WTC11 (cell line): ENCODE data around the gene KICS2. TPM values are rescaled to one million over a fixed set of nuclear protein-coding genes. Genes with fewer than 3 reads are reported as not detected.

Experiments
- ATAC-seq: fragments of 200-7000 bp; cut with Tn5 transposase; 2 replicates; pipeline ENCODE4 v1.10.0; 2021; ENCODE audit warnings: mild to moderate bottlenecking, moderate library complexity
- CTCF ChIA-PET: fragments of 300-600 bp; sonication (Branson Sonifier 250); formaldehyde crosslinking; loops from one replicate; lab custom pipeline; 2021; ENCODE audit warnings: antibody characterized with exemption; lab: Charles Lee
- POLR2A ChIA-PET: fragments of 350-600 bp; sonication (Branson Sonifier 250); formaldehyde crosslinking; loops from one replicate; lab custom pipeline; 2021; ENCODE audit warnings: antibody characterized with exemption; lab: Charles Lee
- DNase-seq: peaks from one replicate; pipeline ENCODE4 v3.0.0; 2021; ENCODE audit warnings: low spot score
- H3K27ac Mint-ChIP-seq: 2 replicates; pipeline ENCODE4 v1.8.0; 2021; ENCODE audit warnings: mixed read lengths
- H3K27me3 Mint-ChIP-seq: 2 replicates; pipeline ENCODE4 v1.8.0; 2021; ENCODE audit warnings: low read depth, mild to moderate bottlenecking, moderate library complexity, mixed read lengths
- H3K36me3 Mint-ChIP-seq: 2 replicates; pipeline ENCODE4 v1.8.0; 2021; ENCODE audit warnings: mixed read lengths
- H3K4me1 Mint-ChIP-seq: 2 replicates; pipeline ENCODE4 v1.8.0; 2022; ENCODE audit warnings: mixed read lengths
- H3K4me3 Mint-ChIP-seq: 2 replicates; pipeline ENCODE4 v1.8.0; 2021; ENCODE audit warnings: mild to moderate bottlenecking, moderate library complexity, mixed read lengths
- H3K9me3 Mint-ChIP-seq: 2 replicates; pipeline ENCODE4 v1.8.0; 2021; ENCODE audit warnings: mixed read lengths
- AR ChIP-seq: fragments of 250-450 bp; sonication (Bioruptor Pico); IDR thresholded peaks from 2 replicates; pipeline ENCODE4 v1.9.0; 2021; ENCODE audit warnings: mild to moderate bottlenecking
- ATF1 ChIP-seq: sonication (generic); formaldehyde crosslinking; IDR thresholded peaks from 2 replicates; pipeline ENCODE4 v1.8.1; 2023; ENCODE audit warnings: mild to moderate bottlenecking, moderate library complexity, missing genetic modification reagents
- ATF2 ChIP-seq: sonication (generic); formaldehyde crosslinking; IDR thresholded peaks from 2 replicates; pipeline ENCODE4 v1.8.1; 2022; ENCODE audit warnings: low read depth, missing genetic modification reagents, borderline replicate concordance
- ATF6 ChIP-seq: sonication (generic); formaldehyde crosslinking; IDR thresholded peaks from 2 replicates; pipeline ENCODE4 v1.8.1; 2023; ENCODE audit warnings: mild to moderate bottlenecking, missing genetic modification reagents
- CDX4 ChIP-seq: fragments of 250-450 bp; sonication (Bioruptor Pico); IDR thresholded peaks from 2 replicates; pipeline ENCODE4 v1.9.0; 2021; ENCODE audit warnings: moderate library complexity, mild to moderate bottlenecking, inconsistent platforms, borderline replicate concordance
- ERG ChIP-seq: fragments of 250-450 bp; sonication (Bioruptor Pico); IDR thresholded peaks from 2 replicates; pipeline ENCODE4 v1.8.0; 2021; ENCODE audit warnings: mild to moderate bottlenecking
- ESRRA ChIP-seq: sonication (generic); formaldehyde crosslinking; IDR thresholded peaks from 2 replicates; pipeline ENCODE4 v1.8.1; 2022; ENCODE audit warnings: mild to moderate bottlenecking, missing genetic modification reagents, borderline replicate concordance
- ETV6 ChIP-seq: sonication (generic); formaldehyde crosslinking; IDR thresholded peaks from 2 replicates; pipeline ENCODE4 v1.8.1; 2022; ENCODE audit warnings: mild to moderate bottlenecking, missing genetic modification reagents
- FOXP1 ChIP-seq: sonication (generic); formaldehyde crosslinking; IDR thresholded peaks from 2 replicates; pipeline ENCODE4 v1.8.0; 2022; ENCODE audit warnings: missing genetic modification reagents, mild to moderate bottlenecking, moderate library complexity, borderline replicate concordance
- FOXP4 ChIP-seq: sonication (generic); formaldehyde crosslinking; IDR thresholded peaks from 2 replicates; pipeline ENCODE4 v1.8.0; 2022; ENCODE audit warnings: mild to moderate bottlenecking, missing genetic modification reagents
- NFYB ChIP-seq: sonication (generic); formaldehyde crosslinking; conservative IDR thresholded peaks from 2 replicates; pipeline ENCODE4 v1.8.0; 2022; ENCODE audit warnings: low read depth, missing genetic modification reagents
- NR3C1 ChIP-seq: sonication (generic); formaldehyde crosslinking; conservative IDR thresholded peaks from 2 replicates; pipeline ENCODE4 v1.8.1; 2023; ENCODE audit warnings: low read depth, mild to moderate bottlenecking, missing genetic modification reagents
- TCF7 ChIP-seq: sonication (generic); formaldehyde crosslinking; IDR thresholded peaks from 2 replicates; pipeline ENCODE4 v1.8.0; 2022; ENCODE audit warnings: mild to moderate bottlenecking, low read depth, missing genetic modification reagents, moderate library complexity
- TP53 ChIP-seq: sonication (generic); formaldehyde crosslinking; IDR thresholded peaks from 2 replicates; pipeline ENCODE4 v1.8.1; 2023; ENCODE audit warnings: mild to moderate bottlenecking, missing genetic modification reagents
- ZNF263 ChIP-seq: sonication (generic); formaldehyde crosslinking; IDR thresholded peaks from 2 replicates; pipeline ENCODE4 v1.8.1; 2022; ENCODE audit warnings: low read depth, mild to moderate bottlenecking, moderate library complexity, missing genetic modification reagents
- ZNF317 ChIP-seq: sonication (generic); formaldehyde crosslinking; IDR thresholded peaks from 2 replicates; pipeline ENCODE4 v1.8.1; 2023; ENCODE audit warnings: low read depth, mild to moderate bottlenecking, moderate library complexity, missing genetic modification reagents, borderline replicate concordance
- ZNF532 ChIP-seq: fragments of 250-450 bp; sonication (Bioruptor Pico); IDR thresholded peaks from 2 replicates; pipeline ENCODE4 v1.9.0; 2021; ENCODE audit warnings: mild to moderate bottlenecking, borderline replicate concordance
- total RNA-seq: library from RNA; stranded (reverse); gene quantifications from 3 replicates; pipeline ENCODE4 v1.2.3, GENCODE V29; 2021
- TF ChIP-seq, protein P1 (sequence below): fragments of 250-450 bp; sonication (Bioruptor Pico); conservative IDR thresholded peaks from 2 replicates; pipeline ENCODE4 v1.9.0; 2021; ENCODE audit warnings: mild to moderate bottlenecking

KICS2 gene
- total RNA-seq, 1 experiment from 2014 or later = 10.7 TPM

- TF ChIP-seq TCF7 = no peak
- no peak for TF ChIP-seq ATF1 (CRISPR knock-in tag)
- TF ChIP-seq ATF2 (CRISPR knock-in tag) = no peak
- no peak for TF ChIP-seq ATF6
- TF ChIP-seq AR (CRISPR knock-in tag) = no peak
- no peak for TF ChIP-seq CDX4 (CRISPR knock-in tag)
- TF ChIP-seq ZNF317 (CRISPR knock-in tag) = no peak
Observed at GRCh38 chr12:64216239-64216638, 5.9 kb downstream of the KICS2 start (continued).

DNA sequence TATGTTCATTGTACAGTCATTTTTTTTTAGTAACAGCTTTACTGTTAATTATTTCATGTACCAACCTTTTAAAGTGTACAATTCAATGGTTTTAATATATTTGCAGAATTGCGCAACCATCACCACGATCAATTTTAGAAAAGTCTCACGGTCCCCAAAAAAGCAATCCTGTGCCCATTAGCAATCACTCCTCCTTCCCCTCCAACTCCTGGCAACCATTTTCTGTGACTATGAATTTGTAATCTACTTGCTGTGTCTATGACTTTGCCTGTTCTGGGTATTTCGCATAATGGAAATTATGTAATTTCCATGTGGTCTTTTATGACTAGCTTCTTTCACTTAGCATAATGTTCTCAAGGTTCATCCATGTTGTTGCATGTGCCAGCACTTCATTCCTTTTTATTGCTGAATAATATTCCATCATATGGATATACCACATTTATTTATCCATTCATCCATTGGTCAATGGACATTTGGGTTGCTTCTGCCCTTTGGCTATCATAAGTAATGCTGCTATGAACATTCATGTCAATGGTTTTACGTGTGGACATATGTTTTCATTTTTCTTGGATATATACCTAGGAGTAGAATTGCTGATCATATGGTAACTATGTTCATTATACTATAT lies 9.9 kb downstream of the KICS2 start:
- DNase-seq (no peak), ATAC-seq (no peak)
- CTCF ChIA-PET = no interaction called here
- H3K4me3 Mint-ChIP-seq = no peak overlapping the region
- POLR2A ChIA-PET = no interaction called here
- peaks cover 4% of the 10 kb centered on the region for H3K9me3 Mint-ChIP-seq
- H3K27ac Mint-ChIP-seq = no peak overlapping the region
- no peaks in the 10 kb centered on the region for H3K4me1 Mint-ChIP-seq
- no peaks in the 10 kb centered on the region for H3K27me3 Mint-ChIP-seq
- peaks cover 9% of the 10 kb centered on the region for H3K36me3 Mint-ChIP-seq
- TF ChIP-seq FOXP4 (CRISPR knock-in tag) = no peak
- TF ChIP-seq ETV6 (CRISPR knock-in tag) = no peak
- TF ChIP-seq, protein P1, sequence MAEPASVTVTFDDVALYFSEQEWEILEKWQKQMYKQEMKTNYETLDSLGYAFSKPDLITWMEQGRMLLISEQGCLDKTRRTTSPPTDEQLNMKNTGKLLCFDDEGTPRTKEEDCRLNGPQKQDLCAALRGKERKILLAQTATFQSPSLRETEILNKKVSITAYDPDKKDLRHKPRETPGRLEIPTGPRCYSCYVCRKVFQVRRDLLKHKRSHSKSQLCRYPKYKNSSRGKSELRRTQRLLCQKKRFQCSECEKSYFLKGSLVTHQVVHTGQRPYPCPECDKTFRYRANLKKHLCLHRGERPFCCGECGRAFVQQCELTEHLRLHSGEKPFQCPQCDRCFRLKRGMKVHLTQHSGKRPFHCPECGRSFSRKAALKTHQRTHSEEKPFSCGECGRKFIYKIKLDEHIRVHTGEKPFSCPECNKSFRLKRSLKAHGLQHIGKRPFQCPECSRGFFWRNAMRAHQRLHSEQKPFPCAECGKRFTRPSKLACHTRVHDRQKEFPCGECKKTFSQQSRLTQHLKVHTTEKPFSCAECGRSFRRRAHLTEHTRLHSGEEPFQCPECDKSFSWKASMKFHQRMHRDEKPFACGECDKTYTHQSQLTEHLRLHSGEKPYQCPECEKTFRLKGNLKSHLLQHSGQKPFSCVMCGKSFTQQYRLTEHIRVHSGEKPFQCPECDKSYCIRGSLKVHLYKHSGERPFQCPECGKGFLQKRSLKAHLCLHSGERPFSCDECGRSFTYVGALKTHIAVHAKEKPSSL (CRISPR knock-in tag) = no peak
- TF ChIP-seq ZNF263 (CRISPR knock-in tag) = no peak
- no peak for TF ChIP-seq ZNF532
- TF ChIP-seq ZNF317 (CRISPR knock-in tag) = no peak
- TF ChIP-seq NFYB (CRISPR knock-in tag) = no peak
- no peak for TF ChIP-seq TP53
- no peak for TF ChIP-seq ERG (CRISPR knock-in tag)
- TF ChIP-seq FOXP1 = no peak
- no peak for TF ChIP-seq NR3C1
- TF ChIP-seq ESRRA (CRISPR knock-in tag) = no peak
